Measurements from ENCODE around the gene METTL22.

The METTL22 gene

DNA sequence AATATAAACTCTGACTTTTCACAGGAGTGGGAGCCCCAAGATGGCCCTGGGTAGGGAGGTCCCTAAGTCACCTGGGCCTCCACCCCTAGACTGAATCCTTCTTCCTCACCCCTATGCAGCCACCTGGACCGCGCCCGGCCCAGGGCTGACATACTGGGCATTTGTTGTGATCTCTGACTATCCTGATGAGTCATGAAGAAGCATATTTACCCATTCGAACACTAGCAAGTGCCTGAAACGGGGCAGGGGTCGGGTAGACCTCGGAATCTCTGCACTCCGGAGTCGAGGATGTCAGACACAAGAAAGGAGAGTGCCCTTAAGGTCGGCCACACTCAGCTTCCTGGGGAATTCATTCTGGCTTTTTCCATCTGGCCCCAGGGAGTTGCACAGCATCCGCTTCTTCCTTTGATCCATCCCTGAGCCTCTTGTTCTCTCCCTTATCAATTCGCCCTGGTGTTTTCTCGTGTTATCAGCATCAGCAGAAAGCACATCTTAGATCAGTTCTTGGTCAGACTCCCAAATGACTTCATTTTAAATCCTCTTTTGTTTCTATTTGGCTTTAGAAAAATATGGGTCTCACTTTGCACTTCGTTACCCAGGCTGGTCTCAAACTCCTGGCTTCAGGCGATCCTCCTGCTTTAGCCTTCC, 10.4 kb downstream of the METTL22 start:
- Mint-ChIP-seq H3K36me3 (peaks cover 33% of the 10 kb centered on the region), H3K4me1 (peaks cover 12% of the 10 kb centered on the region), H3K4me3 (no peak overlapping the region), H3K27me3 (no peaks in the 10 kb centered on the region), H3K27ac (peak overlapping the region; percentile 45), H3K9me3 (no peaks in the 10 kb centered on the region)
- no peak for DNase-seq (ENCODE audit: low spot score in 2 of 2)
- no peak for ATAC-seq (ENCODE audit: low read depth)

DNA sequence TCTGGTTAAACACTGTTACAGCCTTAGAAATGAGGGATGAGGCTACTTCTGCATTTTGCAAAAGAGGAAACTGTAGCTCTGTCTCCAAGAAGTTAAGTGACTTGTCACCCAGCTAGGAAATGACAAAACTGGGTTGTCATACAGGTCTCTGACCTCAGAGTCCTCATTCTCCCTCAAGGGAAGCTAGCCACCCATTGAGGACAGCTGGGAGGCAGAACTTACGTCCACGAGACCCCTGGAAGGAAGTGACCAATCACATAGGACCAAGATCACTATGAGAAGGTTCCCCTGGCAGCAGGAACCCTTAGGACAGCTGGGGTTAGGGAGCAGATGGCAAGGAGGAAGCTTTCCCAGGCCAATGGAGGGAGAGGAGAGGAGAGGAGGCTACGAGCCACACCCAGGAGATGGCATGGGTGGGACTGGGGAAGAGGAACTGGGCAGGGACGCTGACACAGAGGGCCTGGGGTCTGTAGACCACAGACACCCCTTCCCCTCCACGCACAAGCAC, 11.2 kb downstream of the METTL22 start:
- peak overlapping the region; percentile 45 for H3K27ac Mint-ChIP-seq
- DNase-seq (ENCODE audit: low spot score in 2 of 2) = no peak

DNA sequence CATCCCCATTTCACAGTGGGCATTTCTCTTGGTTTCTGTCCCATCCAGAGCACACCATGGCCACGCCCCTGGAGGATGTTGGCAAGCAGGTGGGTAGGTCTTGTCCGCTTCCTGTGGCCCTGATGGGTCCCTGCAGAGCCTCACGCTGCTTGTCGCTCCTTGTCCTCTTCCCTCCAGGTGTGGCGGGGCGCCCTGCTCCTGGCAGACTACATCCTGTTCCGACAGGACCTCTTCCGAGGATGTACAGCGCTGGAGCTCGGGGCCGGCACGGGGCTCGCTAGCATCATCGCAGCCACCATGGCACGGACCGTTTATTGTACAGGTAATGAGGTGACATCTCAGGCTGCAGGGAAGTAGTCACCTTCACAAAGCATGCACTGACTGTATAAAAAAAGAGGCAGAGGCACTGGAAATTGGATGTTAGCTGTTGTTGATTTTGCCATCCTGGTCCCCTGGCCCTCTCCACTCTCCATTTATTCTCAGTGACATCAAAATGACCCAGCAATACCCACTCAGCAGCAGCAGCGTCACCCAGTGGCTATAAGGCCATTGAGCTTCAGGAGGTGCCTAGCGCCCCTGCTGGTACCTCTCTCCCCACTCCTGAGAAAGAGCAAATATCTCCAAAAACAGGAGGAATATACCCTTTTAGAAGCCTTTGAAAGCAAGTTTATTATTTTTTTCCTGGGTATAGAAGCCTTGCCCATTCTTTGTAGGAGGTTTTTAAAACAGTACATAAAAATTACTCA, 13.7 kb downstream of the METTL22 start:
- no peaks in the 10 kb centered on the region for H3K27me3 Mint-ChIP-seq
- peaks cover 6% of the 10 kb centered on the region for H3K4me1 Mint-ChIP-seq
- H3K27ac Mint-ChIP-seq = no peak overlapping the region
- H3K9me3 Mint-ChIP-seq = no peaks in the 10 kb centered on the region
- DNase-seq (ENCODE audit: low spot score in 2 of 2) (no peak), ATAC-seq (ENCODE audit: low read depth) (no peak)
- peaks cover 28% of the 10 kb centered on the region for H3K36me3 Mint-ChIP-seq
- H3K4me3 Mint-ChIP-seq = no peak overlapping the region

More for the DNA sequence above, 11.2 kb downstream of the METTL22 start:
- Mint-ChIP-seq H3K4me3 (no peak overlapping the region), H3K27me3 (no peaks in the 10 kb centered on the region), H3K9me3 (no peaks in the 10 kb centered on the region), H3K4me1 (peaks cover 10% of the 10 kb centered on the region), H3K36me3 (peaks cover 32% of the 10 kb centered on the region)
- peak; percentile 37 for ATAC-seq (ENCODE audit: low read depth)

DNA sequence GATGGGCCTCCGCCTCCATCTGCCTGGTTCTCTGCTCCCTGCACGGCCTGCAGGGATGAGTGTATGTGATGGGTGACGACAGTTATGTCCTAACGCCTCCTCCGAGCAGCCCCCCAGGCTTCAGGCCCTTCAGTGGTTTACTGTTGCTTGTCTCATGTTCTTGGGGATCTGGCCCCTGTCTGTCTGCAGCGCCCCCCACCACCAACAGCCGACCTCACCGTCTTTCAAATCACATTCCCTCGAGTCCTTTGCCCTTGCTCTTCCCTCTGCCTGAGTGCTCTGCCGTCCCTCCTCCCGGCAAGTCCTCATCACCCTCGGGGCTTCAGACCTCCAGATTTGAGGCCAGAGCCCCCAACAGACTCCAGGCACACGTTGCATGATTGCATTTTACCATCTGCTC, 18.2 kb downstream of the METTL22 start:
- H3K4me3 Mint-ChIP-seq = no peak overlapping the region
- no peak overlapping the region for H3K27ac Mint-ChIP-seq
- ATAC-seq (ENCODE audit: low read depth) (no peak), DNase-seq (ENCODE audit: low spot score in 2 of 2) (no peak)
- peaks cover 5% of the 10 kb centered on the region for H3K4me1 Mint-ChIP-seq
- H3K36me3 Mint-ChIP-seq = peaks cover 46% of the 10 kb centered on the region
- no peaks in the 10 kb centered on the region for H3K27me3 Mint-ChIP-seq
- no peaks in the 10 kb centered on the region for H3K9me3 Mint-ChIP-seq

DNA sequence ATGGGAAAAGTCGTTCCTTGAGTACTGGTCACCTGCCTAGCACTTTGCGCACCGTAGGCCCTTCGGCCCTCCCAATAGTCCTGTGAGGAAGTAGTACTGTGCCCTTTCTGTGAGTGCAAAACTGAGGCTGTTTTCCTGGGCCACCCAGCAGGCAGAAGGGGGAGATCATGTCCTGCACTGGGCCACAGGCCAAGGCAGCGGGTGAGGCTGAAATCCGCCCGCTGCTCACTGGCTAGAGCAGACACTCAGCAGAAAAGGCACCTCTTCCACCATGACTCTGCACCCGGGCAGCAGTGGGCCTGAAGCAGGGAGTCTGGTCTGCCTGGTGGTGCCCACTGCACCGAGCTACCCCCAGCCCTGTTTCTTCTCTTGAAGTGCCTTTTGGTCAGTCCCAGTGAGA, 20.2 kb downstream of the METTL22 start:
- peaks cover 5% of the 10 kb centered on the region for H3K4me1 Mint-ChIP-seq
- ATAC-seq (ENCODE audit: low read depth) = no peak
- H3K27me3 Mint-ChIP-seq = no peaks in the 10 kb centered on the region
- no peak overlapping the region for H3K4me3 Mint-ChIP-seq
- no peaks in the 10 kb centered on the region for H3K9me3 Mint-ChIP-seq
- H3K27ac Mint-ChIP-seq = no peak overlapping the region
- peaks cover 52% of the 10 kb centered on the region for H3K36me3 Mint-ChIP-seq
- DNase-seq (ENCODE audit: low spot score in 2 of 2) = no peak

DNA sequence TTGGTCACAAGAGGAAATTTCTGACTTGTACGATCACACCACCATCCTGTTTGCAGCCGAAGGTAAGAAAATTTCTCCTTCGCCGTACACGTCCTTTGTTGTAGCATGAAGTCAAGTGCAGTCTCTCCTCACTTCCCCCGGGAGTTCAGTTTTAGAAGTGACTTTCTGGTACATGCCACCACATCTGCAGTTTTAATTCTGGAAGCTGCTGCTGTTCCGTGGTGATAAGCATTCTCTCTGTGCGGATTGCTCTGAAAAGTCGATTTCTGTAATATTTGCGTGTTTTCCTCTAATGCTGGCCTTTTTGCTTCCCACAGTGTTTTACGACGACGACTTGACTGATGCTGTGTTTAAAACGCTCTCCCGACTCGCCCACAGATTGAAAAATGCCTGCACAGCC, 20.6 kb downstream of the METTL22 start:
- Mint-ChIP-seq H3K36me3 (peaks cover 57% of the 10 kb centered on the region), H3K27ac (no peak overlapping the region), H3K27me3 (no peaks in the 10 kb centered on the region), H3K4me3 (no peak overlapping the region), H3K9me3 (no peaks in the 10 kb centered on the region), H3K4me1 (peaks cover 6% of the 10 kb centered on the region)
- ATAC-seq (ENCODE audit: low read depth) (no peak), DNase-seq (ENCODE audit: low spot score in 2 of 2) (no peak)

DNA sequence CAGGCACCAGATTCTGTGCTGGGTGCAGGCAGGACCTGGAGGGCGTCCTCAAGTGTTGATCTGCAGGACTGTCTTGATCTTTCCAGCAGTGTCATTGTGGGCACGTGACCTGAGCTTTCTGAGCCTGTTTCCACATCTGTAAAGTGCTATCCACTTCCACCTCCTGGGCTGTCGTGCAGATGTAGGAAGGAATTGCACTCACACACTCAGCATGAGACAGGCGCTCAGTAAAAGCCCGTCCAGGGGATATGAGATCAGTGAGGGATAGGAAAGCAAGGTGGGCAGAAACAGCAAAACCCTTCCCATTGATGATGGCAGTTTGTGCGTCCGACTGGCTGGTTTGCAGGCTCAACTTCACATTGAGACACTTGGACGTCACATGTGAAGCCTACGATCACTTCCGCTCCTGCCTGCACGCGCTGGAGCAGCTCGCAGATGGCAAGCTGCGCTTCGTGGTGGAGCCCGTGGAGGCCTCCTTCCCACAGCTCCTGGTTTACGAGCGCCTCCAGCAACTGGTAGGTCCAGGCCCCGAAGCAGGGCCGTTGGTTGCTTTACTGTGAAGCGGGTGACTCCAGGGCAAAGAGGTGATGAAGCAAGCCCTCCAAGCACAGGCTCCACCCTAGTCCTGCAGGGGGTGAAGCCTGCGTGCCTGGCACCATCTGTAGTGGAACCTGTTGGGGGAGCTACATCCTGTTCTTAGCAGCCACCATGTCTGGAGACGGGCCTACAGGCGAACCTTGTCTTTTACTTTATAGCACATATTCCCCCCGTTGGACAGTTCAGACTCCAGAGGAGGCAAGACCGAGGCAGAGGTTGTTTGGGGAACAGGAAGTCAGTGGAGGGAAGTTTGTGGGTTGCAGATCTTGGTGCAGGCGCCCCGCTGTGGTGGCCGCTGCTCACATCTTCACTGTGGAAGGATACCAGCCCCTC, 23.0 kb downstream of the METTL22 start:
- Mint-ChIP-seq H3K27ac (no peak overlapping the region), H3K9me3 (no peaks in the 10 kb centered on the region), H3K4me3 (no peak overlapping the region), H3K27me3 (no peaks in the 10 kb centered on the region), H3K36me3 (peaks cover 54% of the 10 kb centered on the region), H3K4me1 (peaks cover 6% of the 10 kb centered on the region)
- DNase-seq (ENCODE audit: low spot score in 2 of 2) = no peak
- ATAC-seq (ENCODE audit: low read depth) = peak; percentile 35

DNA sequence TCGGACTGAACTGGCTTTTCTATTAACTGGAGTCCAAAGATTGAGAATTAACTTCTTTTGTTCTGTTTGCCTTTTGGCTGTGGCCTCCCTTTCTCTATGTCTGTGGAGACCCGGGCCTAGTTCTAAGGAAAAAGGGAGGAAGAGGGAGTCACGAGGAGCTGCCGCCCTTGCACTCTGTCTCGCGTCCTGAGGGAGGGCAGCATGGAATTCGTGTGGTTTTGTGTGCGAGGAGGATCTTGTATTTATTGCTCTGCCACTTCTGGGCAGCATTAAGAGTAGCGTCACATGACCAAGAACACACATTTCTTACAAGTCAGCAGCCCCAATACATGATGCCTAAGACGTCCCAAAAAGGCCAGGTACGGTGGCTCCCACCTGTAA, 23.6 kb downstream of the METTL22 start:
- H3K36me3 Mint-ChIP-seq = peaks cover 48% of the 10 kb centered on the region
- DNase-seq (ENCODE audit: low spot score in 2 of 2) = no peak
- H3K27ac Mint-ChIP-seq = no peak overlapping the region
- no peaks in the 10 kb centered on the region for H3K9me3 Mint-ChIP-seq
- H3K4me3 Mint-ChIP-seq = no peak overlapping the region
- no peaks in the 10 kb centered on the region for H3K27me3 Mint-ChIP-seq
- peaks cover 6% of the 10 kb centered on the region for H3K4me1 Mint-ChIP-seq
- ATAC-seq (ENCODE audit: low read depth) = no peak

DNA sequence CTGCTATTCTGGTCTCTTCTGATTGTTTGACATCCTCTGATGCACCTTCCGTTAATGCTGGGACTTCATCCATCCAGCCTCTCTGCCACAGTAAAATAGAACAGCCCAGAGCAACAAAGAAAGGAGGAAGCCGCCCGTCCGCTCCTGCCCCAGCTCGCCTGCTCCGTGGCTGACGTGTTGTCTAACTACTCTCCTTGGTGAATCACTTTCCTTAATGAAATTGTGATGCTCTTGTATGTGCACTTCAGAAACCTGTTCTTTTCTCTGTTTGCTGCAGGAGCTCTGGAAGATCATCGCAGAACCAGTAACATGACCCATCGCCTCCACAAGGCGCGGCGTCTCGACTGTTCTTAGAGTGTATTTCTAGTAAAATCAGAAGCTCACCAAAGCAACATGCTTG, 24.3 kb downstream of the METTL22 start:
- ATAC-seq (ENCODE audit: low read depth) = no peak
- Mint-ChIP-seq H3K4me1 (peaks cover 5% of the 10 kb centered on the region), H3K36me3 (peaks cover 46% of the 10 kb centered on the region), H3K4me3 (no peak overlapping the region), H3K9me3 (no peaks in the 10 kb centered on the region), H3K27me3 (no peaks in the 10 kb centered on the region), H3K27ac (no peak overlapping the region)
- no peak for DNase-seq (ENCODE audit: low spot score in 2 of 2)

DNA sequence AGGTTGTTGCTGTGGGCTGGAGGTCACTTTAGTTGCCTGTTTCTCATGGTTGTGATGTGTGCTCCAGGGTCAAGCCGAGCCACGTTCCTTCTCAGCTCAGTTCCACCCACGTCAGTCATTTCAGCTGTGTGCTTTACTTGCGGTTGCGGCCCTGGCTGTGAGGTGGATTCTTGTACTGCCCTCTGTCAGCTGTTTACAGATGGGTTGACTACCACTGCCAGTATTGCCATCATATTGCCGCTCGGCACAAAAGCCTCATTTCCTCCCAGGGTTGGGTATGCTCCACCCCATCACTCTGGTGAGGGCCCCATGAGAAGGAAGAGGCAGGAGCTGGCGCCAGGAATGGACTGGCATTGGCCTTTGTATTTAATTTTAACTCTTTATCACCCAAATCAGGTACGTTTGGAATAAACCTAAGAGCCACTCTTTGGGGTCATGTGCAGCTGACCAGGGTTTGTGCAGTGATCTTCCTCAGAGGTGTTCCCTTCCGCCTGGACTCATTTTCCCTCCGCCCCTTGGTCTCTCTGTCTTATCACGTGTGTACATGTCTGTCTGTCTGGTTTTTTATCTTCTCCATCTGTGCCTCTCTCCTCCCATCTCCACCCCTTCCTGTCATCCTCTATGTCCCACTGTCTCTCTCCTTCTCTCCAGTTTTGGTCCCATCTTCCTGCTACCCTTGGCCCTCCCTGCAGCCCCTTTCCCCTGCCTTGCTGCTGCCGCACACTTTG, 25.0 kb downstream of the METTL22 start:
- no peak for ATAC-seq (ENCODE audit: low read depth)
- peaks cover 41% of the 10 kb centered on the region for H3K36me3 Mint-ChIP-seq
- no peaks in the 10 kb centered on the region for H3K27me3 Mint-ChIP-seq
- H3K4me3 Mint-ChIP-seq = no peak overlapping the region
- no peak for DNase-seq (ENCODE audit: low spot score in 2 of 2)
- H3K27ac Mint-ChIP-seq = no peak overlapping the region
- H3K4me1 Mint-ChIP-seq = peaks cover 5% of the 10 kb centered on the region
- no peaks in the 10 kb centered on the region for H3K9me3 Mint-ChIP-seq

DNA sequence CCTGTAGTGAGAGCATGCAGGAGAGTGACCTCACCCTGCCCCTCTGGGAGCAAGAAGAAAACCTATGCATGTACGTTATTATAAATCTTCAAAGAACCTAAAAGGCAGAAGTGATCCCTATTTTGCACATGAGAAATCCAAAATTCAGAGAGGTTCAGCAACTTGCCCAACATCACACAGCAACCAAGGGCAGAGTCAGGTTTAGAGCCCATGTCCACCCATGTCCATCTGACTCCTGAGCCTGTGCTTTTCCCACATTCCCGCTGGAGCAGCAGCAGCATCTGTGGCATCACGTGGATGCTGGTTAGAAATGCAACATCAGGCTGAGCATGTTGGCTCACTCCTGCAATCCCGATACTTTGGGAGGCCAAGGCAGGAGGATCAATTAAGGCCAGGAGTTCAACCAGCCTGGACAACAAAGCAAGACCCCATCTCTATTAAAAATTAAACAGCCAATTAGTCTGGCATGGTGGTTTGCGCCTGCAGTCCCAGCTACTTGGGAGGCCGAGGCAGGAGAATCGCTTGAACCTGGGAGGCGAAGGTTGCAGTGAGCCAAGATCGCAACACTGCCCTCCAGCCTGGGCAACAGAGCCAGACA, 26.3 kb downstream of the METTL22 start:
- ATAC-seq (ENCODE audit: low read depth) = no peak

DNA sequence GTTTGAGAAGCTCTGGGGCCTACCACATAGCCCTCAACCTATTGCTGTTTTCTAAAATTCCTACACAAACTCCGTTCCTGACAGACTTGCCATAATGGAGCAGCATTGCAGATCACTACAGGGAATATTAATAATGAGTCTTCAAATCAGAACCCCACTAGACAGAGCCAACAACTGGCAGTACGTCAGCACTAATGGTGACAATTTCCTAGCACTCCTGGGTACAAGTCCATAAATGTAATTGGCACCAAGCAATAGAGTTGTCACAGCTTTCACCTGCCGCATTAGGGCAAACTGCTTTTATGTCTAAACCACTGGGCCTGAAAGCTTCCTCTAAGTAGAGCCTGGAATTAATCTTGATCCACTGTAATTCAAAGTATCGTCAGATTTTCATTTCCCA, 27.4 kb downstream of the METTL22 start:
- H3K36me3 Mint-ChIP-seq = peaks cover 22% of the 10 kb centered on the region
- H3K27ac Mint-ChIP-seq = no peak overlapping the region
- H3K9me3 Mint-ChIP-seq = no peaks in the 10 kb centered on the region
- DNase-seq (ENCODE audit: low spot score in 2 of 2) (no peak), ATAC-seq (ENCODE audit: low read depth) (no peak)
- H3K4me3 Mint-ChIP-seq = no peak overlapping the region
- H3K4me1 Mint-ChIP-seq = peaks cover 5% of the 10 kb centered on the region
- no peaks in the 10 kb centered on the region for H3K27me3 Mint-ChIP-seq

More for the DNA sequence above, 26.3 kb downstream of the METTL22 start:
- Mint-ChIP-seq H3K36me3 (peaks cover 28% of the 10 kb centered on the region), H3K27me3 (no peaks in the 10 kb centered on the region), H3K4me1 (peaks cover 5% of the 10 kb centered on the region), H3K4me3 (no peak overlapping the region), H3K27ac (no peak overlapping the region), H3K9me3 (no peaks in the 10 kb centered on the region)
- no peak for DNase-seq (ENCODE audit: low spot score in 2 of 2)

DNA sequence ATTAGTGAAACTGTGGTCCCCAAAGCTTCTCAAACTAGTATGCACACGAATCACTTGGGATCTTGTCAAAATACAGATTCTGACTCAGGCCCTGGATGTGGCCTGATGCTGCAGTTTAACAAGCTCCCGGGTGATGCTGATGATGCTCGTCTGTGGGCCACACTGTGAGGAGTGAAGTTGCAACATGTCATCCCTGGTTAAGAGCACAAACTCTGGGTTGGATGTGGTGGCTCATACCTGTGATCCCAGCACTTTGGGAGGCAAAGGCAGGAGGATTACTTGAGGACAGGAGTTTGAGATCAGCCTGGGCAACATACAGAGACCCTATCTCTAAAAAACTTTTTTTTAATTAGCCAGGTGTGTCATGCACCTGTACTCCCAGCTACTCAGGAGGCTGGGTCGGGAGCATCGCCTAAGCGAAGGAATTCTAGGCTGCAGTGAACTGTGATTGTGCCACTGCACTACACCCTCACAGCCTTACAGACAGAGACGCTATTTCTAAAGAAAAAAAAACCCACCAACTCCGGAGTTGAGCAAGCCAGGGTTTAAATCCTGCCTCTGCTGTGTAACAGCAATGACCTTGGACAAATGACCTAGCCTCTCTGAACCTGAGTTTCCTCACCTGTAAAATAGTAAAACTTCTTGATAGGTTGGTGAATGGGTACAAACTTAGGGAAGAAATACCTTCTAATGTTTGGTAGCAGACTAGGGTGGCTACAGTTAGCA, 28.5 kb downstream of the METTL22 start:
- no peaks in the 10 kb centered on the region for H3K27me3 Mint-ChIP-seq
- no peak overlapping the region for H3K27ac Mint-ChIP-seq
- H3K36me3 Mint-ChIP-seq = peaks cover 14% of the 10 kb centered on the region
- DNase-seq (ENCODE audit: low spot score in 2 of 2) = no peak
- no peak for ATAC-seq (ENCODE audit: low read depth)
- H3K9me3 Mint-ChIP-seq = no peaks in the 10 kb centered on the region
- H3K4me1 Mint-ChIP-seq = peaks cover 2% of the 10 kb centered on the region
- no peak overlapping the region for H3K4me3 Mint-ChIP-seq
